Osteoblast (primary cell): ENCODE measurements around the gene EID1. TPM values are rescaled to one million over a fixed set of nuclear protein-coding genes. Genes with fewer than 3 reads are reported as not detected.

Experiments
- DNase-seq: peaks from one replicate; pipeline ENCODE4 v3.0.0; 2011; ENCODE audit warnings: low spot score, mixed read lengths; ENCODE audit not compliant: insufficient read length; ENCODE audit errors: missing footprints
- H2AFZ ChIP-seq: 2 replicates; pipeline ENCODE4 v1.6.0; 2011; ENCODE audit warnings: mild to moderate bottlenecking, low read length
- H3K27ac ChIP-seq: 2 replicates; pipeline ENCODE4 v1.5.1; 2011; ENCODE audit warnings: mild to moderate bottlenecking, low read depth, low read length, moderate library complexity
- H3K27me3 ChIP-seq: 2 replicates; pipeline ENCODE4 v1.6.0; 2012; ENCODE audit warnings: mild to moderate bottlenecking, control low read depth, inconsistent platforms, low read length, moderate library complexity; ENCODE audit not compliant: insufficient read depth
- H3K36me3 ChIP-seq: 2 replicates; pipeline ENCODE4 v1.5.1; 2011; ENCODE audit warnings: mild to moderate bottlenecking, low read length, control low read depth, moderate library complexity; ENCODE audit not compliant: insufficient read depth
- H3K4me1 ChIP-seq: 2 replicates; pipeline ENCODE4 v1.5.1; 2011; ENCODE audit warnings: mild to moderate bottlenecking, low read length, control low read depth, moderate library complexity; ENCODE audit not compliant: insufficient read depth
- H3K4me2 ChIP-seq: 2 replicates; pipeline ENCODE4 v1.6.0; 2011; ENCODE audit warnings: mild to moderate bottlenecking, low read length; ENCODE audit not compliant: insufficient read depth
- H3K4me3 ChIP-seq: fragments of 200-600 bp; sonication (generic); 3 replicates; pipeline ENCODE4 v1.5.1; 2012; ENCODE audit warnings: mild to moderate bottlenecking, low read length, inconsistent platforms; ENCODE audit not compliant: insufficient read depth
- H3K79me2 ChIP-seq: 2 replicates; pipeline ENCODE4 v1.6.0; 2012; ENCODE audit warnings: mild to moderate bottlenecking, low read length, control low read depth, inconsistent platforms; ENCODE audit not compliant: insufficient read depth
- H3K9me3 ChIP-seq: 2 replicates; pipeline ENCODE4 v1.5.1; 2011; ENCODE audit warnings: low read depth, low read length, control low read depth
- H4K20me1 ChIP-seq: 2 replicates; pipeline ENCODE4 v1.6.0; 2012; ENCODE audit warnings: mild to moderate bottlenecking, low read length, control low read depth; ENCODE audit not compliant: insufficient read depth
- total RNA-seq: library from RNA; depleted of rRNA; stranded (reverse); fragments of >200 nt; gene quantifications from 2 replicates; pipeline ENCODE4 v1.2.3, GENCODE V29; 2012
- TF ChIP-seq, protein P1 (sequence below): IDR thresholded peaks from 2 replicates; pipeline ENCODE4 v1.5.1; 2011; ENCODE audit warnings: mild to moderate bottlenecking, low read depth, low read length, moderate library complexity; ENCODE audit errors: extremely low read depth

Gene EID1
- total RNA-seq, 1 donor = 206 TPM

DNA sequence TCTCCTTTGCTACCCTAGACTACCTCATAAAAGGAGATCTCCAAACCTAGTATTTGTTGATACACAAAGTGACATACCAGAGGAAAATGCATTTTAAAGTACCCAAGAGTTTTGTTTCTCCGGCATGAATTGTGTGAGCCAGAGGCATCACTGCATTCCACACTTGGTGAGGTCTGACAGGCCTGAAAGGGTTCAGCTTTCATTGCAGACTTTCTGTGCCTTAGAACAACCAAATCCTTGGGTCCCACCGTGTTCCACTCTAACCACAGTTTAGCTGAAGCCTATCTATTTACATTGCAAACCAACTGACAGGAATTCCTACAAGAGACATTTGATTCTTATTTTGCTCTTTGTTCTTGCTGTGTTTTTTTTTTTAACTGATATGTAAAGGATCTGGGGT lies 21.0 kb upstream of the EID1 start:
- Histone ChIP-seq H3K27me3 (no peaks in the 10 kb centered on the region), H3K27ac (peak overlapping the region; percentile 66), H4K20me1 (no peaks in the 10 kb centered on the region), H2AFZ (peak overlapping the region; percentile 87), H3K36me3 (no peaks in the 10 kb centered on the region), H3K4me3 (no peak overlapping the region), H3K79me2 (no peaks in the 10 kb centered on the region), H3K9me3 (no peaks in the 10 kb centered on the region), H3K4me1 (peaks cover 48% of the 10 kb centered on the region), H3K4me2 (peak overlapping the region; percentile 45)
- TF ChIP-seq, protein P1, sequence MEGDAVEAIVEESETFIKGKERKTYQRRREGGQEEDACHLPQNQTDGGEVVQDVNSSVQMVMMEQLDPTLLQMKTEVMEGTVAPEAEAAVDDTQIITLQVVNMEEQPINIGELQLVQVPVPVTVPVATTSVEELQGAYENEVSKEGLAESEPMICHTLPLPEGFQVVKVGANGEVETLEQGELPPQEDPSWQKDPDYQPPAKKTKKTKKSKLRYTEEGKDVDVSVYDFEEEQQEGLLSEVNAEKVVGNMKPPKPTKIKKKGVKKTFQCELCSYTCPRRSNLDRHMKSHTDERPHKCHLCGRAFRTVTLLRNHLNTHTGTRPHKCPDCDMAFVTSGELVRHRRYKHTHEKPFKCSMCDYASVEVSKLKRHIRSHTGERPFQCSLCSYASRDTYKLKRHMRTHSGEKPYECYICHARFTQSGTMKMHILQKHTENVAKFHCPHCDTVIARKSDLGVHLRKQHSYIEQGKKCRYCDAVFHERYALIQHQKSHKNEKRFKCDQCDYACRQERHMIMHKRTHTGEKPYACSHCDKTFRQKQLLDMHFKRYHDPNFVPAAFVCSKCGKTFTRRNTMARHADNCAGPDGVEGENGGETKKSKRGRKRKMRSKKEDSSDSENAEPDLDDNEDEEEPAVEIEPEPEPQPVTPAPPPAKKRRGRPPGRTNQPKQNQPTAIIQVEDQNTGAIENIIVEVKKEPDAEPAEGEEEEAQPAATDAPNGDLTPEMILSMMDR = no peak
- no peak for DNase-seq

DNA sequence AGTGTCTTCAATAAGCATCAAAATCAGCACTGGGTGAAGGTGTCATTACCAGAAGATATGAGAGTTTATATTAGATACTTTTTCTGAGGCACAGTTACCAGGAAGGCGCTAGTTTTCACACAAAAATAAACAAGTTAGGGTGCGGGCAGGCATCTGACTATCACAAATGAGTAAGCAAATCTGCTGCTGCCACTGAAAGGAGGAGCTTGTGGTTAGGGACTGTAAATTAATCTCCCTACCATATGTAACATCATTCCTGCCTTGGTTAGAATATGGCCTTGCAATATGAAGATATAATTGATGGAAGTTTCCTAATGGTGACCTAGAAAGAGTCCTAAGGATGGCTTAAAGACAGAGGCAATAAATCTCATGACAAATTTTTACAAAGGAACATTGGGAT lies 19.5 kb upstream of the EID1 start:
- Histone ChIP-seq H4K20me1 (no peaks in the 10 kb centered on the region), H3K27ac (no peak overlapping the region), H3K4me1 (peaks cover 48% of the 10 kb centered on the region), H3K79me2 (no peaks in the 10 kb centered on the region), H3K9me3 (no peaks in the 10 kb centered on the region), H3K4me3 (no peak overlapping the region), H3K27me3 (no peaks in the 10 kb centered on the region), H3K36me3 (no peaks in the 10 kb centered on the region), H3K4me2 (peak overlapping the region; percentile 25), H2AFZ (peak overlapping the region; percentile 20)
- TF ChIP-seq, protein P1 = no peak
- no peak for DNase-seq

DNA sequence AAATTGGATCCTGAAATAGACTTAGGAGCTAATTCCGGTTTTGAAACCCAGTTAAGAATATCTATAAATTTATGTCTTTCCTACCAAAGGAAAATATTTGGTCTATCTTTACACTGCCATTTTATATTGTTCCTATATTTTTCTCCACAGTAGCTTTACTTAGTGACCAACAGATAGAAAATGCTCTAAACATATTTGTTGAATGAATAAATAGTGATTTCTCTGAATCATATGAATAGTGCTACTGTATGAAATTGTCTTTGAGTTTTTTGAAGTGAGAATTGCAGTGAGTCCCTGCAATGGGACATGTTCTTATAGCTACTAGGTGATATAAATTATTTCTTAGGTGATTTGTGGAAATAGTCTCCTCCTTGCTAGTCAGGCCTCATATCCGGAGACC lies 18.5 kb upstream of the EID1 start:
- TF ChIP-seq, protein P1 = no peak
- H3K4me1 ChIP-seq = peaks cover 48% of the 10 kb centered on the region
- no peak for DNase-seq
- no peak overlapping the region for H2AFZ ChIP-seq
- H3K79me2 ChIP-seq = no peaks in the 10 kb centered on the region
- H3K27me3 ChIP-seq = no peaks in the 10 kb centered on the region
- H3K27ac ChIP-seq = peak overlapping the region; percentile 40
- no peaks in the 10 kb centered on the region for H3K9me3 ChIP-seq
- no peaks in the 10 kb centered on the region for H4K20me1 ChIP-seq
- H3K4me3 ChIP-seq = no peak overlapping the region
- peak overlapping the region; percentile 33 for H3K4me2 ChIP-seq
- no peaks in the 10 kb centered on the region for H3K36me3 ChIP-seq

DNA sequence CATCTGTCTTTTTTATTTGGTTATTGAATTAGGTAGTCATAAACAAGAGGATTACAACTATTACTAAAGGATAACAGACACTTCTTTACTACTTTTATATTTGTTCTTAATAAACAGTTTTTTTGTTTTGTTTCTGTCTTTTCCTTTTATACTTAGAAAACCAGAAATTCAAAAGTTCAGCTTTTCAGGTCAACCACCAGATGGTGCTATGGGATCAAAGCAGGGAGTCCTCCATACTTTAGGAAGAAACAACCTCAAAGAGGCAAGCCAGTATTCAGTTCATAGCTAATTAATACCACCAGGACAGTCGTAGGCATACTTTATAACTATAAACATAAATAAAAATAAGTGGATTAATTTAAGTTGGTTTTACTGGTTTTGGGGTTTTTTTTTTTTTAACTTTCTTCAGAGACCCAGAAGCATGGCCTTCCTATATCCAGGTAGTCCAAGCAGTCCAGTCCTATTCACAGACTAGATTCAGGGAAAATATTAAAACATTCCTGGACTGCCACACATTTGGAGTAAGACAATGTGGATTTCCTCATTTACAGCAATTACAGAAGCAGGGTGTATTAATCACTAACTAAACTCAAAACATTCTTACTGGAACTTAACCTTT lies 16.0 kb upstream of the EID1 start:
- Histone ChIP-seq H3K9me3 (no peaks in the 10 kb centered on the region), H3K4me3 (no peak overlapping the region), H3K27ac (no peak overlapping the region), H4K20me1 (no peaks in the 10 kb centered on the region), H2AFZ (peak overlapping the region; percentile 80), H3K36me3 (no peaks in the 10 kb centered on the region), H3K4me2 (no peak overlapping the region), H3K4me1 (peaks cover 44% of the 10 kb centered on the region), H3K27me3 (no peaks in the 10 kb centered on the region), H3K79me2 (no peaks in the 10 kb centered on the region)
- TF ChIP-seq, protein P1 = peak; percentile 90
- DNase-seq = no peak
